Activated naive CD8-positive, alpha-beta T cell treated with anti-CD3 and anti-CD28 coated beads, Interleukin-2, amount 50 U/mL, for 24 hours (primary cell): ENCODE data around the gene HOXA10.
A peak's percentile ranks its signal among the peaks of the same experiment; 100 is the strongest.

Experiments
- ATAC-seq: fragments of 150-1000 bp; cut with Tn5 transposase; one replicate; pipeline ENCODE4 v1.10.0; 2021
- DNase-seq: peaks from one replicate; pipeline ENCODE4 v3.0.0; 2021
- H3K27ac Mint-ChIP-seq: one replicate; pipeline ENCODE4 v1.8.0; 2021; ENCODE audit warnings: mild to moderate bottlenecking, mixed read lengths
- H3K27me3 Mint-ChIP-seq: one replicate; pipeline ENCODE4 v1.8.0; 2021; ENCODE audit warnings: mixed read lengths
- H3K36me3 Mint-ChIP-seq: one replicate; pipeline ENCODE4 v1.8.0; 2021; ENCODE audit warnings: low read depth, mixed read lengths
- H3K4me1 Mint-ChIP-seq: one replicate; pipeline ENCODE4 v1.8.0; 2021; ENCODE audit warnings: mixed read lengths
- H3K4me3 Mint-ChIP-seq: one replicate; pipeline ENCODE4 v1.8.0; 2021; ENCODE audit warnings: mild to moderate bottlenecking, moderate library complexity, mixed read lengths
- H3K9me3 Mint-ChIP-seq: one replicate; pipeline ENCODE4 v1.8.0; 2021; ENCODE audit warnings: mixed read lengths

The HOXA10 gene

GRCh38 chr7:27163288-27164044, 10.7 kb downstream of the HOXA10 start:
- no peak for DNase-seq
- Mint-ChIP-seq H3K27me3 (peaks cover 84% of the 10 kb centered on the region), H3K9me3 (no peaks in the 10 kb centered on the region), H3K4me1 (peaks cover 23% of the 10 kb centered on the region), H3K4me3 (no peak overlapping the region), H3K36me3 (no peaks in the 10 kb centered on the region), H3K27ac (no peak overlapping the region)
- no peak for ATAC-seq

GRCh38 chr7:27162561-27163287, 11.4 kb downstream of the HOXA10 start:
- H3K4me3 Mint-ChIP-seq: no peak overlapping the region
- peaks cover 30% of the 10 kb centered on the region for H3K4me1 Mint-ChIP-seq
- H3K36me3 Mint-ChIP-seq: no peaks in the 10 kb centered on the region
- DNase-seq: no peak
- no peaks in the 10 kb centered on the region for H3K9me3 Mint-ChIP-seq
- H3K27ac Mint-ChIP-seq: no peak overlapping the region
- peaks cover 84% of the 10 kb centered on the region for H3K27me3 Mint-ChIP-seq
- no peak for ATAC-seq

GRCh38 chr7:27161721-27162560, 12.2 kb downstream of the HOXA10 start:
- Mint-ChIP-seq H3K4me1 (peaks cover 34% of the 10 kb centered on the region), H3K9me3 (no peaks in the 10 kb centered on the region), H3K36me3 (no peaks in the 10 kb centered on the region), H3K27ac (no peak overlapping the region), H3K27me3 (peaks cover 84% of the 10 kb centered on the region), H3K4me3 (peak overlapping the region; percentile 2)
- no peak for ATAC-seq
- no peak for DNase-seq

- no peak for ATAC-seq
- DNase-seq: no peak
- Mint-ChIP-seq H3K27ac (no peak overlapping the region), H3K9me3 (no peaks in the 10 kb centered on the region), H3K4me1 (peaks cover 38% of the 10 kb centered on the region), H3K4me3 (peak overlapping the region; percentile 61), H3K27me3 (peaks cover 82% of the 10 kb centered on the region), H3K36me3 (no peaks in the 10 kb centered on the region)
Observed at GRCh38 chr7:27161214-27161720, 12.9 kb downstream of the HOXA10 start.

- DNase-seq: peak; percentile 90
- Mint-ChIP-seq H3K4me1 (peaks cover 36% of the 10 kb centered on the region), H3K36me3 (no peaks in the 10 kb centered on the region), H3K4me3 (peak overlapping the region; percentile 61), H3K27me3 (peaks cover 83% of the 10 kb centered on the region), H3K9me3 (no peaks in the 10 kb centered on the region), H3K27ac (no peak overlapping the region)
- peak; percentile 60 for ATAC-seq
Observed at GRCh38 chr7:27160546-27161213, 13.4 kb downstream of the HOXA10 start.

- peak overlapping the region; percentile 50 for H3K4me3 Mint-ChIP-seq
- H3K27ac Mint-ChIP-seq: no peak overlapping the region
- no peak for DNase-seq
- peaks cover 84% of the 10 kb centered on the region for H3K27me3 Mint-ChIP-seq
- ATAC-seq: no peak
- H3K4me1 Mint-ChIP-seq: peaks cover 38% of the 10 kb centered on the region
- H3K36me3 Mint-ChIP-seq: no peaks in the 10 kb centered on the region
- H3K9me3 Mint-ChIP-seq: no peaks in the 10 kb centered on the region
Observed at GRCh38 chr7:27160145-27160545, 14.0 kb downstream of the HOXA10 start.

GRCh38 chr7:27159266-27160144, 14.6 kb downstream of the HOXA10 start:
- Mint-ChIP-seq H3K36me3 (peaks cover 1% of the 10 kb centered on the region), H3K27ac (no peak overlapping the region), H3K4me1 (peaks cover 45% of the 10 kb centered on the region), H3K27me3 (peaks cover 87% of the 10 kb centered on the region), H3K4me3 (peak overlapping the region; percentile 50), H3K9me3 (no peaks in the 10 kb centered on the region)
- ATAC-seq (no peak), DNase-seq (no peak)

- H3K4me1 Mint-ChIP-seq: peaks cover 44% of the 10 kb centered on the region
- H3K27me3 Mint-ChIP-seq: peaks cover 88% of the 10 kb centered on the region
- peak overlapping the region; percentile 19 for H3K27ac Mint-ChIP-seq
- DNase-seq (no peak), ATAC-seq (no peak)
- no peak overlapping the region for H3K4me3 Mint-ChIP-seq
- H3K36me3 Mint-ChIP-seq: peaks cover 1% of the 10 kb centered on the region
- no peaks in the 10 kb centered on the region for H3K9me3 Mint-ChIP-seq
Observed at GRCh38 chr7:27158436-27159265, 15.5 kb downstream of the HOXA10 start.

GRCh38 chr7:27157702-27158431, 16.3 kb downstream of the HOXA10 start:
- H3K36me3 Mint-ChIP-seq: peaks cover 1% of the 10 kb centered on the region
- H3K9me3 Mint-ChIP-seq: no peaks in the 10 kb centered on the region
- H3K27ac Mint-ChIP-seq: peak overlapping the region; percentile 19
- H3K4me1 Mint-ChIP-seq: peaks cover 44% of the 10 kb centered on the region
- H3K27me3 Mint-ChIP-seq: peaks cover 88% of the 10 kb centered on the region
- ATAC-seq (no peak), DNase-seq (no peak)
- peak overlapping the region; percentile 16 for H3K4me3 Mint-ChIP-seq

- no peaks in the 10 kb centered on the region for H3K9me3 Mint-ChIP-seq
- H3K27ac Mint-ChIP-seq: peak overlapping the region; percentile 60
- no peak overlapping the region for H3K4me3 Mint-ChIP-seq
- H3K4me1 Mint-ChIP-seq: peaks cover 45% of the 10 kb centered on the region
- peaks cover 87% of the 10 kb centered on the region for H3K27me3 Mint-ChIP-seq
- DNase-seq (no peak), ATAC-seq (no peak)
- H3K36me3 Mint-ChIP-seq: peaks cover 1% of the 10 kb centered on the region
Observed at GRCh38 chr7:27156916-27157701, 17.0 kb downstream of the HOXA10 start.

GRCh38 chr7:27156508-27156898, 17.6 kb downstream of the HOXA10 start, which contains the start of gene HOXA7:
Gene HOXA7, minus strand, starts transcription at chr7:27156675. Its CDS starts 130 bp downstream, at chr7:27156545.
- H3K4me3 Mint-ChIP-seq: peak within 1 kb of the TSS; percentile 51
- peaks cover 88% of the 10 kb centered on the region for H3K27me3 Mint-ChIP-seq
- no peak for DNase-seq
- ATAC-seq: no peak
- peaks cover 1% of the 10 kb centered on the region for H3K36me3 Mint-ChIP-seq
- H3K27ac Mint-ChIP-seq: peak within 1 kb of the TSS; percentile 60
- peaks cover 51% of the 10 kb centered on the region for H3K4me1 Mint-ChIP-seq
- no peaks in the 10 kb centered on the region for H3K9me3 Mint-ChIP-seq
